Hepatocyte (in vitro differentiated cells): Measurements from ENCODE around the gene RABGAP1. TPM values are rescaled to one million over a fixed set of nuclear protein-coding genes. Genes with fewer than 3 reads are reported as not detected.

Source experiments
- DNase-seq: peaks from one replicate; pipeline ENCODE4 v3.0.0-alpha.2; 2016; ENCODE audit warnings: low spot score
- H2AFZ ChIP-seq: fragments of 200-600 bp; sonication (generic); 2 replicates; pipeline ENCODE4 v1.6.0; 2016; ENCODE audit warnings: antibody characterized with exemption, mild to moderate bottlenecking
- H3K27ac ChIP-seq: fragments of 200-600 bp; sonication (generic); 2 replicates; pipeline ENCODE4 v1.5.1; 2016; ENCODE audit warnings: mild to moderate bottlenecking
- H3K27me3 ChIP-seq: fragments of 200-600 bp; sonication (generic); 2 replicates; pipeline ENCODE4 v1.6.1; 2016
- H3K36me3 ChIP-seq: fragments of 200-600 bp; sonication (generic); replicated peaks from 2 replicates; pipeline ENCODE4 v1.5.1; 2016; ENCODE audit warnings: low read depth; ENCODE audit not compliant: insufficient read depth
- H3K4me1 ChIP-seq: fragments of 200-600 bp; sonication (generic); 2 replicates; pipeline ENCODE4 v1.5.1; 2016; ENCODE audit warnings: mild to moderate bottlenecking, moderate library complexity; ENCODE audit not compliant: insufficient read depth
- H3K4me2 ChIP-seq: fragments of 200-600 bp; sonication (generic); 2 replicates; pipeline ENCODE4 v1.6.0; 2016
- H3K4me3 ChIP-seq: fragments of 200-600 bp; sonication (generic); 2 replicates; pipeline ENCODE4 v1.5.1; 2016; ENCODE audit warnings: mild to moderate bottlenecking
- H3K79me2 ChIP-seq: fragments of 200-600 bp; sonication (generic); 2 replicates; pipeline ENCODE4 v1.6.0; 2017; ENCODE audit warnings: mild to moderate bottlenecking
- H3K9me2 ChIP-seq: fragments of 200-600 bp; sonication (generic); replicated peaks from 2 replicates; pipeline ENCODE4 v1.6.0; 2017; ENCODE audit warnings: mild to moderate bottlenecking; ENCODE audit not compliant: insufficient read depth
- H3K9me3 ChIP-seq: fragments of 200-600 bp; sonication (generic); 2 replicates; pipeline ENCODE4 v1.5.1; 2016; ENCODE audit warnings: low read depth, mild to moderate bottlenecking
- H4K20me1 ChIP-seq: fragments of 200-600 bp; sonication (generic); 2 replicates; pipeline ENCODE4 v1.6.0; 2016; ENCODE audit warnings: mild to moderate bottlenecking; ENCODE audit not compliant: insufficient read depth, poor library complexity, severe bottlenecking
- CTCF ChIP-seq: fragments of 200-600 bp; sonication (generic); IDR thresholded peaks from 2 replicates; pipeline ENCODE4 v1.5.1; 2016; ENCODE audit warnings: antibody characterized with exemption, mild to moderate bottlenecking; ENCODE audit not compliant: poor library complexity
- EZH2 ChIP-seq: fragments of 200-600 bp; sonication (generic); IDR thresholded peaks from 2 replicates; pipeline ENCODE4 v1.6.1; 2016; ENCODE audit warnings: antibody characterized with exemption, mild to moderate bottlenecking, borderline replicate concordance
- EZH2phosphoT487 ChIP-seq: fragments of 200-600 bp; sonication (generic); IDR thresholded peaks from one replicate; pipeline ENCODE4 v1.6.1; 2018; ENCODE audit warnings: antibody characterized with exemption, mild to moderate bottlenecking, low read depth, moderate library complexity; ENCODE audit not compliant: unreplicated experiment, severe bottlenecking
- WGBS: methylation state at CpG from one replicate; pipeline ENCODE4 v1.1.6; 2016; ENCODE audit warnings: low lambda C conversion rate; ENCODE audit errors: missing lambda C conversion rate; 5-methylcytosine and 5-hydroxymethylcytosine counted together
- polyA plus RNA-seq: library from polyadenylated mRNA; unstranded; fragments of >200 nt; fragmentation: Nextera tagmentation; extraction: Ambion mirVana; gene quantifications from 2 replicates; pipeline ENCODE4 v1.2.1, GENCODE V29; 2016
- total RNA-seq: library from RNA; depleted of rRNA; stranded (reverse); fragments of >200 nt; gene quantifications from 2 replicates; pipeline ENCODE4 v1.2.3, GENCODE V29; 2014

The RABGAP1 gene
- total and polyA plus RNA-seq, 2 experiments from 2014 or later: 26.8 to 58.4 TPM

GRCh38 chr9:122986010-122986409 is 45.2 kb downstream of the RABGAP1 start:
- no peak overlapping the region for H3K4me2 ChIP-seq
- H3K27me3 ChIP-seq: no peaks in the 10 kb centered on the region
- no peak overlapping the region for H3K4me3 ChIP-seq
- H3K9me3 ChIP-seq: no peaks in the 10 kb centered on the region
- no peaks in the 10 kb centered on the region for H3K9me2 ChIP-seq
- H4K20me1 ChIP-seq: peaks cover 3% of the 10 kb centered on the region
- H3K79me2 ChIP-seq: peaks cover 18% of the 10 kb centered on the region
- no peaks in the 10 kb centered on the region for H3K36me3 ChIP-seq
- TF ChIP-seq CTCF (no peak), EZH2phosphoT487 (no peak), EZH2 (no peak)
- no peaks in the 10 kb centered on the region for H3K4me1 ChIP-seq
- H3K27ac ChIP-seq: no peak overlapping the region
- WGBS: 76% methylated on average over 5 of the region's 5 CpGs
- no peak for DNase-seq
- H2AFZ ChIP-seq: no peak overlapping the region

- H3K27ac ChIP-seq: no peak overlapping the region
- no peaks in the 10 kb centered on the region for H3K9me2 ChIP-seq
- no peak overlapping the region for H3K4me3 ChIP-seq
- H3K4me2 ChIP-seq: no peak overlapping the region
- no peaks in the 10 kb centered on the region for H3K36me3 ChIP-seq
- DNase-seq: no peak
- TF ChIP-seq CTCF (no peak), EZH2phosphoT487 (no peak), EZH2 (no peak)
- H3K9me3 ChIP-seq: no peaks in the 10 kb centered on the region
- no peak overlapping the region for H2AFZ ChIP-seq
- peaks cover 4% of the 10 kb centered on the region for H3K79me2 ChIP-seq
- H4K20me1 ChIP-seq: no peaks in the 10 kb centered on the region
- no peaks in the 10 kb centered on the region for H3K27me3 ChIP-seq
- WGBS: 92% methylated on average over 2 of the region's 2 CpGs
- H3K4me1 ChIP-seq: no peaks in the 10 kb centered on the region
Measured at GRCh38 chr9:122988141-122988540, 47.3 kb downstream of the RABGAP1 start.

GRCh38 chr9:122988920-122989621 is 48.3 kb downstream of the RABGAP1 start:
- no peaks in the 10 kb centered on the region for H3K36me3 ChIP-seq
- H2AFZ ChIP-seq: no peak overlapping the region
- no peaks in the 10 kb centered on the region for H4K20me1 ChIP-seq
- no peak overlapping the region for H3K4me2 ChIP-seq
- no peaks in the 10 kb centered on the region for H3K9me2 ChIP-seq
- no peaks in the 10 kb centered on the region for H3K27me3 ChIP-seq
- TF ChIP-seq EZH2phosphoT487 (no peak), CTCF (no peak), EZH2 (no peak)
- H3K79me2 ChIP-seq: no peaks in the 10 kb centered on the region
- no peak overlapping the region for H3K27ac ChIP-seq
- H3K4me1 ChIP-seq: no peaks in the 10 kb centered on the region
- H3K9me3 ChIP-seq: no peaks in the 10 kb centered on the region
- DNase-seq: no peak
- H3K4me3 ChIP-seq: no peak overlapping the region
- WGBS: 87% methylated on average over 8 of the region's 8 CpGs
